8988T (cell line): ENCODE results near the gene KIAA1755.

Source experiments
- DNase-seq: peaks from one replicate; pipeline ENCODE4 v3.0.0; 2011

Gene KIAA1755

DNA sequence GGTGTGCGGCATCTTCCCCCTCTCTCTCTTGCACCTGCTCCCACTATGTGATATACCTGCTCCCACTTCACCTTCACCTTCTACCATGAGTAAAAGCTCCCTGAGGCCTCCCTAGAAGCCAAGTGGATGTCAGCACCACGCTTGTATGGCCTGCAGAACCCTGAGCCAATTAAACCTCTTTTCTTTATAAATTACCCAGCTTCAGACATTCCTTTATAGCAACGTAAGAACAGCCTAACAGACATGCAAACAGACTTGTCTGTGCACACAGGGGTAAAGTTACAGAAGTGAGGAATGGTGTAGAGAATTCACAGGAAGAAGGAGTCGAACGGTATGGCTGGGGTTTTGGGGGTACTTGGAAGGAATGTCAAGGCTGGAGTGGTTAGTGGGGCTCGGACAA is 80.7 kb downstream of the KIAA1755 start:
- DNase-seq = no peak

GRCh38 chr20:38178581-38178980 is 82.0 kb downstream of the KIAA1755 start:
- DNase-seq = no peak

DNA sequence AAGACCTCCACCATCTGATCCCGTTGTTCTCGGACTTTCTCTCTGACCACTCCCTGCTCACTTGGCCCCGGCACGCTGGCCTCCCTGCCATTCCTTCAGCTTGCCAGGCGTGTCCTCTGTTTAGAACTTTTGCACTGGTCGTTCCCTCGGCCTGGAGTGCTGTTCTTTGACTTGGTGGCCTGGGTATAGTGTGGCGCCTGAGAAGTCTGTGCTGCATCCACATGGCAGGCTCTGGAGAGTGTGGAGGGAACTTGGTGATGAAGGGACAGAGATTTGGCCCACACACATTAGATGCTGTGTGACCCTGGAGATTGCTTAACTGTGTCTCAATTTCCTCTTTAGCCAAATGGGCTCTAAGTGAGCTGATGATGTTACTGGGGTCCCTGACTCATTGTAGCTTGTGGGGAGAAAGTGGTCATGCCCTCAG is 82.5 kb downstream of the KIAA1755 start:
- no peak for DNase-seq

- no peak for DNase-seq
Measured at GRCh38 chr20:38177201-38177600, 83.3 kb downstream of the KIAA1755 start.

GRCh38 chr20:38175304-38176180 is 85.0 kb downstream of the KIAA1755 start:
- DNase-seq = no peak

- peak; percentile 59 for DNase-seq
Measured at GRCh38 chr20:38173237-38174156, 87.0 kb downstream of the KIAA1755 start.

- no peak for DNase-seq
Measured at GRCh38 chr20:38172408-38172807, 88.1 kb downstream of the KIAA1755 start.

GRCh38 chr20:38171675-38172043 is 88.9 kb downstream of the KIAA1755 start:
- no peak for DNase-seq

GRCh38 chr20:38170826-38171674 is 89.5 kb downstream of the KIAA1755 start:
- no peak for DNase-seq

DNA sequence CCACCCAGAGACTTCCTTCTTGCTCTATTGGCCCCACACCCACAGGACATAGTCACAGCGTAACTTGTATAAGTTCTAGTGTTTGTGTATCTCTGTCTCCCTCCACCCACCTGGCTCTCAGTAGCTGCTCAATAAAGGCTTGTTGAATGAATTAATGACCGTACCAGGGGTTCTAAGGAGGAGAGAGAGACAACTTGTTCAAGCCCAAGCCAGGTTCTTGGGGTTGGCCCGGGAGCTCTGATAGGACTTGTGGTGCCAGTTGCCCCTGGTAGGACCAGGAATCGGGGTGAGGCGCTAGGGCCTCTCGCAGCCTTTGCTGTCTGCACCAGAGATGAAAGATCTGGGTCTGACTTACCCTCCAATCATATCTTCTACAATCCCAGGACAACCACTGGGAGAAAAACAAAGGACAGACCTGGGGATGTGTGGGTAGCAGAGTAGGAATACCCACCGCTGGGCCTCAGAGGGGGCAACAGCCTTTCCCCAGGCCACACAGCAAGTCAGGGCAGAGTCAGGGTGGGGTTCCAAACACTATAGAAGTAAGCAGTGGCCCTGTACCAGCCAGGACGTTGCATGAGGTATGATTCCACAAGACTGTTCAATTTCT is 90.2 kb downstream of the KIAA1755 start:
- DNase-seq = no peak

GRCh38 chr20:38169636-38170193 is 90.8 kb downstream of the KIAA1755 start:
- no peak for DNase-seq

DNA sequence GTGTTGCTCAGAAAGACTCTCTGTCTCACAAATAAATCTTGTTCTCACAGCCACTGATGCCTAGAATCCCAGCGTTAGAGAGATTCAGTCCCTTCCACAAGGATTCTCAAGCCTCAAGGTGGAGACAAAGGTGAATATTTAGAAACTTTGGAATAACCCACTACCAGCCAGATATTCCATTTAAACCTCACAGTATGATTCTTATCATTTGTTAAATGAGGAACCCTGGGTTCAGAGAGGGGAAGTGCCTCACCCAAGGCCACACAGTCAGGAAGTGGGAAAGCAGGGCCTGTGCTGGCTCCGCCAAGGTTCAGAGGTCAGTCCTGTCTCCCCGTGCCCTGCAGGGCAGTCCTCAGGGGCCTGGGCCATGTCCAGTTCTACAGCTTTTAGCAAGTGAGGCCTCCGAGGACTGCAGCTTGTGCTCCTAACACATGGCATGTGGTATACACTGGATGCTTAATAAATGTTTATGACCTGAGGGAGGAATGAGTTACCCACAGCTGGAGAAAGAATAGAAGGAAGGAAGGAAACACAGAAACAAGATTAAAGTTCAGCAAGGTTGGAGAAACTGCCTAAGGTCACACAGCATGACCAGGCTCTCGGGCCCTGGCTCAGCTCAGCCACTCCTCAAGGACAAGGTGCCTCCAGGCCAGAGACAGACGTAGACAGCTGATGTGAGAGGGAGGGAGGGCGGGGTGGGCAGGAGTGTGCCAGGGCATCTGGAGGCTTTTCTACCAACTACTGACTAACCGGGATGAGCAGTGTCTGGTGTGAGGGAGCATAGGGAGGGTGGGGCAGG is 91.5 kb downstream of the KIAA1755 start:
- no peak for DNase-seq

- peak; percentile 56 for DNase-seq
Measured at GRCh38 chr20:38167851-38168760, 92.4 kb downstream of the KIAA1755 start.

DNA sequence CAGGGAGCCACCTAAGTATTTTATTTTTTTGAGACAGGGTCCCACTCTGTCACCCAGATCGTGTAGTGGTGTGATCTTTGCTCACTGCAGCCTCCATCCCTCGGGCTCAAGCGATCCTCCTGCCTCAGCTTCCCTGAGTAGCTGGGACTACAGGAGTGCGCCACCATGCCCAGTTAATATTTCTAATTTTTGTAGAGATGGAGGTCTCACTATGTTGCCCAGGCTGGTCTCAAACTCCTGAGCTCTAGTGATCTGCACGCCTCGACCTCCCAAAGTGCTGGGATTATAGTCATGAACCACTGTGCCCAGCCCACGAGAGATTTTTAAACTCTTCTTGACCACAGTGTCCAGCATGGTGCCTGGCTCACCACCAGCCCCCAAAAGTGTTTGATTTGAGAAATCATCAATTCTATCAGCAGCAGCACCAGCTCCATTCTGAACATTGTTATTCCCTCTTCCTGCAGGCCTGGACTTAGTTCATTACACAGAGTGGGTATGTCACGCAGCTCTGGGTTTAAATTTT is 93.1 kb downstream of the KIAA1755 start:
- no peak for DNase-seq

GRCh38 chr20:38166703-38167233 is 93.8 kb downstream of the KIAA1755 start:
- no peak for DNase-seq

DNA sequence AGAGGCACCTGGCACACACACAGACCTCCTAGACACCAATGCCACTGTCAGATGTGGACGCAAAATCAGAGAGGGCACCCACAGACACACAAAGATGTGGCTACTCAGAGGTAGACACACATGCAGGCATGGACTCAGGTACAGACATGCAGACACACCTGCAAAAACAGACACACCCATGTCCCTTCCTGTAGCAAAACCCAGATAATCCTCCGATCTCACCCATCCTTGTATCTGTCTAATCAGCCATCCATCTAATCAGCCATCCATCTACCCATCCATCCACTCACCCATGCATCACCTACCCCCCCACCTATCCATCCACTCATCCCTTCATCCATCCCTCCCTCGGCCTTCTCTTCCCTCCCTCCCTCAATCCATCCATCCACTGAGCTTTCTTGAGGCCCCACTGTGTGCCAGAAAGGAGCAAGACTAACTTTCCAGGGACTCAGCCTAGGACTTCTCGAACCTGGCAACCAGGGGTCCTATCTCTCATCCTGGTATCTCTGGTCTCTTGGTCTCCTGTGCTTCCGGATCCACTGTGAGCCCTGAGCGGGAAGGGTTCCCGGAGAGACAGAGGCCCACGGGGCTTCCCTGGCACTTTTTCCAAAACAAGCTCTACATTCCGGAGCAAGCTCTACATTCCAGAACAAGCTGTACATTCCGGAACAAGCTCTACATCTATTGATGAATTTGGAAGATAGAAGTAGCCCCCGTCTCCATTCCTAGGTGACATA is 94.4 kb downstream of the KIAA1755 start:
- no peak for DNase-seq

DNA sequence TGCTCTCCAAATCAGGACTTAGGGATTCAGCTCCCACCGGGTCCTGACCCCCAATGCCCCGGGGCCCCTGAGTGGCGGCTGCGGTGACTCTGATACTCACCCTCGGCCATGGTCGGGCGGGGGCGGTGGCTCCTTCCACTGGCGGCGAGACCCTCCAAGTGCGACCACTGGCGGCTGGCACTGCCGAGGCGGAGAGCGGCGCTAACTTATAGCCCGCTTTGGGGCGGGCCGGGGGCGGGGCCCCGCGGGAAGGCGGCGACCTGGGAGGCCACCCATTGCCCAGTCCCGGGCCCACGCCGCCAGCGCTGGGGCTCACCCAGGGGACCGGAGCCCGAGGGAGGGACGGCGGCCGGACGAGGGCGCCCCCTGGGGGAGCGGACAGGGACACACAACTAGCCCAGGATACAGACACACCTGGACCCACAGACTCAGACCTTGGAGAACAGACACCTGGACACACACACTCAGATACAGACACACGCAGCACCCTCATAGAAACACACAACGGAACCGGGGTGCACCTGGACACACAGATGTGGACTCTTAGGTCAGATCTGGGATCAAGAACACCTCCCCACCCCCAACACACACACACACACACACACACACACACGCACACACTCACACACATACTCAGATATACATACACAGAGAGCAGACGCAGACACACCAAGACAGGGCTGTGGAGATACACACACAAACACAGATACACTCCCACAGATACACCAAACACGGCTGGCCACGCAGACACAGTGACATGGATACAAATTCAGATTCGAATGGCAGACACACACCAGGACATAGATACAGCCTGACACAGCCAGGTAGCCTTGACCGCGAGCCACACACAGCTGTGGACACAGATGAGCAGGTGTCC is 95.2 kb downstream of the KIAA1755 start, which contains the start of gene TGM2:
TGM2 (minus strand) TSS at position 182 of the 877 bp plus-strand sequence; CDS start at position 110, 72 bp downstream.
- peak; percentile 69 for DNase-seq
